BLaER1 treated with 17β-estradiol and CSF1 and Interleukin-3, amounts not matched to agents 10 nM and 100 nM (cell line): ENCODE data around the gene ADAMTS12.
A peak's percentile ranks its signal among the peaks of the same experiment; 100 is the strongest.

ENCODE experiments used
- H3K27ac ChIP-seq, 11 experiments: shearing (Covaris generic); formaldehyde crosslinking; 2 replicates each; pipeline ENCODE4 v1.8.1; 2022
- H3K27me3 ChIP-seq, 11 experiments: shearing (Covaris generic); formaldehyde crosslinking; 2 replicates each; pipeline ENCODE4 v1.8.1; 2022
- H3K36me3 ChIP-seq, 11 experiments: shearing (Covaris generic); formaldehyde crosslinking; 2 replicates each; pipeline ENCODE4 v1.8.1; 2022
- H3K4me1 ChIP-seq, 10 experiments: shearing (Covaris generic); formaldehyde crosslinking; 2 replicates each; pipeline ENCODE4 v1.8.1; 2022
- H3K4me2 ChIP-seq, 11 experiments: shearing (Covaris generic); formaldehyde crosslinking; 2 replicates each; pipeline ENCODE4 v1.8.1; 2022
- H3K4me3 ChIP-seq, 10 experiments: shearing (Covaris generic); formaldehyde crosslinking; 2 replicates each; pipeline ENCODE4 v1.8.1; 2022
- H3K9ac ChIP-seq, 11 experiments: shearing (Covaris generic); formaldehyde crosslinking; 2 replicates each; pipeline ENCODE4 v1.8.1; 2022
- H3K9me3 ChIP-seq, 11 experiments: shearing (Covaris generic); formaldehyde crosslinking; replicated peaks in 1 of 11; 2 replicates each; pipeline ENCODE4 v1.8.1; 2022
- H4K20me1 ChIP-seq, 11 experiments: shearing (Covaris generic); formaldehyde crosslinking; 2 replicates each; pipeline ENCODE4 v1.8.1; 2022
- Cebpa-rat ChIP-seq, 11 experiments: shearing (Covaris generic); IDR thresholded peaks; 2 replicates each; pipeline ENCODE4 v1.8.1; 2022

The ADAMTS12 gene

GRCh38 chr5:33807771-33808170, 84.0 kb downstream of the ADAMTS12 start:
- Histone ChIP-seq H3K9ac (no peak overlapping the region), H3K36me3 (no peaks in the 10 kb centered on the region), H3K4me2 (peak overlapping the region in 6 of 11 experiments; percentile 6 to 75 (median 60); a peak in 10 of 22 replicates), H3K4me1 (peaks cover 6 to 40% (median 16%) of the 10 kb centered on the region in 10 experiments; a peak in 17 of 20 replicates), H4K20me1 (no peaks in the 10 kb centered on the region), H3K9me3 (no peaks in the 10 kb centered on the region), H3K27ac (peak overlapping the region in 4 of 11 experiments; percentile 10 to 78 (median 64); a peak in 6 of 22 replicates), H3K27me3 (no peaks in the 10 kb centered on the region), H3K4me3 (no peak overlapping the region)
- no peak for TF ChIP-seq Cebpa-rat (IDR thresholded peaks at IDR 0.05)

- no peaks in the 10 kb centered on the region for H4K20me1 ChIP-seq
- no peak overlapping the region for H3K4me3 ChIP-seq
- no peaks in the 10 kb centered on the region for H3K9me3 ChIP-seq
- peak overlapping the region in 2 of 11 experiments; percentile 42 to 55; a peak in 3 of 22 replicates for H3K9ac ChIP-seq
- H3K4me2 ChIP-seq, result peak overlapping the region in 6 of 11 experiments; percentile 20 to 75 (median 60); a peak in 11 of 22 replicates
- peaks cover 6 to 40% (median 16%) of the 10 kb centered on the region in 10 experiments; a peak in 17 of 20 replicates for H3K4me1 ChIP-seq
- H3K27ac ChIP-seq, result peak overlapping the region in 4 of 11 experiments; percentile 12 to 78 (median 64); a peak in 7 of 22 replicates
- H3K36me3 ChIP-seq, result no peaks in the 10 kb centered on the region
- no peak for TF ChIP-seq Cebpa-rat (IDR thresholded peaks at IDR 0.05)
- no peaks in the 10 kb centered on the region for H3K27me3 ChIP-seq
Observed at GRCh38 chr5:33806738-33807442, 84.9 kb downstream of the ADAMTS12 start.

DNA sequence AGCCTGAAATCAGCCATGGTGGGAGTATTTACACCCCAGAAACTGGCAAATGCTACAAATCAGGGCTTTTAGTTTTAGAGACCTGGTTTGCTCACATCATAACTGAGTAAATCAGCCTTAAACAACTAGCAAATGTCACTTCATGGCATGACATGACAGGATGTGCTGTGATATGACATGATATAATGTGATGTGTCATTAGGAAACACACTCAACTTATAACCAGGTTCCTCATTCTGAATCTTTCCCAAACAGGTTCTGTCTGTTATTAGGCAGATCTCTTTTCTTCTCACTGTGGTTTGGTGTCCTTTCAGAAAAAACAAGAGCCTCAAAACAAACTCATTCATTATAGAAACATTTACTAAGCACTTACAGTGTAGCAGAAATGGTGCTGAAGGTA, 90.5 kb downstream of the ADAMTS12 start:
- Histone ChIP-seq H3K27ac (no peak overlapping the region), H3K4me2 (peak overlapping the region in 2 of 11 experiments; percentile 4 to 25; a peak in 2 of 22 replicates), H3K9me3 (no peaks in the 10 kb centered on the region), H3K27me3 (no peaks in the 10 kb centered on the region), H3K36me3 (no peaks in the 10 kb centered on the region), H3K9ac (no peak overlapping the region), H4K20me1 (no peaks in the 10 kb centered on the region), H3K4me1 (peaks cover 0 to 14% (median 0%) of the 10 kb centered on the region in 10 experiments; a peak in 6 of 20 replicates), H3K4me3 (no peak overlapping the region)
- TF ChIP-seq Cebpa-rat (IDR thresholded peaks at IDR 0.05), result no peak

DNA sequence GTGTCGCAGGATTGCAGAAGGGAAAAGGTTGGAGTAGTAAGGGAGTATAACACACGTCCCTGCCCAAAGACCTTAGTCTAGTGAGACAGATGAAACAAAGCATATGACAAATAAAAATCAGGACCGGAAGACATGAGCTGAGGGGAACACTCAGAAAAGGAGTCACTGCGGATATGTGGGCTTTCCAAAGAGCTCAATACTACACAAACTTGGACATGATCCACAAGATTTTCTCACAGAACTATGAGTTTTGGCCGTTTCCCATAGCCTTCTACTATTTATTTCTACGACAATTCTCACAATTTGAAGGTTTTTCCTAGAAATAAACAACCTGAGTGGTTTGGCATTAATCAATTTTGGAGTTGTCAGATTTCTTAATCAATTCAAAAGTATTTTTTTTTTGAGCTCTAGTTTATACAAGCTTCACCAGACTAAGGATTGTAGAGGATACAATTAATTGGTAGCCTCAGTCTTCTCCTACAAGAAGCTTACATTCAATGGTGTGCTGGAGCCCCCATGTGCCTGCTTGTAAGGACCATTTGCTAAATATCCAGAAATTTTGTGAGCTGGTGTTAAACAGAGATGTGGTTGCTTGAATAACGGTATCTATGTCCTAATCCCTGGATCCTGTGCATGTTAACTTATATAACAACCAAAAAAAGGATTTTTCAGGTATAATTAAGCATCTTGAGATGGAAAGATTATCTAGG, 91.4 kb downstream of the ADAMTS12 start:
- Histone ChIP-seq H3K4me1 (peaks cover 0 to 12% (median 0%) of the 10 kb centered on the region in 10 experiments; a peak in 4 of 20 replicates), H3K27me3 (no peaks in the 10 kb centered on the region), H4K20me1 (no peaks in the 10 kb centered on the region), H3K4me3 (no peak overlapping the region), H3K9me3 (no peaks in the 10 kb centered on the region), H3K9ac (no peak overlapping the region), H3K36me3 (no peaks in the 10 kb centered on the region), H3K27ac (no peak overlapping the region), H3K4me2 (no peak overlapping the region)
- TF ChIP-seq Cebpa-rat (IDR thresholded peaks at IDR 0.05), result no peak

DNA sequence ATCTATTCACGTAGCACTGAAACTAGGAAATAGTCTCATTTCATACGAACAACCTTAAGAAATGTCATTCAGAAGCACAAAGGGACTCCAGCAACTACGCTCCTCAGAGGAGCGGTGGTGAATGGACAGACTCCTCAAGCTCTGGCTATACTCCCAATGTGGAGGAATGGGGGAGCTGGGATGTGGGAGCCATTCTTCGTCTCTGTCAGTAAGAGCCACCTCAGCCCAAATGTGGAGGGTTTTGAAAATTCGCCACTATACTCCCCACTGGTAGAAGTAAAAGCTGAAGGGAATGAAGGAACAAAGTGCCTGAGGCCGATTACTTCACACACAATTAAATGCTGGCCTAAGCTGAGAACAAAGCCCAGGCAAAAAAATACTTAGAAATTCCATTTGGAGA, 96.3 kb downstream of the ADAMTS12 start:
- Histone ChIP-seq H3K36me3 (no peaks in the 10 kb centered on the region), H3K27me3 (no peaks in the 10 kb centered on the region), H4K20me1 (no peaks in the 10 kb centered on the region), H3K4me3 (no peak overlapping the region), H3K4me2 (no peak overlapping the region), H3K9me3 (no peaks in the 10 kb centered on the region), H3K27ac (no peak overlapping the region), H3K9ac (no peak overlapping the region), H3K4me1 (peaks cover 0 to 16% (median 0%) of the 10 kb centered on the region in 10 experiments; a peak in 6 of 20 replicates)
- TF ChIP-seq Cebpa-rat (IDR thresholded peaks at IDR 0.05), result no peak

GRCh38 chr5:33794550-33795181, 97.1 kb downstream of the ADAMTS12 start:
- Histone ChIP-seq H3K9ac (no peak overlapping the region), H3K36me3 (no peaks in the 10 kb centered on the region), H3K27ac (no peak overlapping the region; a peak in 1 of 22 replicates), H4K20me1 (no peaks in the 10 kb centered on the region), H3K9me3 (no peaks in the 10 kb centered on the region), H3K27me3 (no peaks in the 10 kb centered on the region), H3K4me3 (no peak overlapping the region), H3K4me1 (peaks cover 0 to 16% (median 0%) of the 10 kb centered on the region in 10 experiments; a peak in 6 of 20 replicates), H3K4me2 (peak overlapping the region in 3 of 11 experiments; percentile 40 to 64 (median 41); a peak in 6 of 22 replicates)
- TF ChIP-seq Cebpa-rat (IDR thresholded peaks at IDR 0.05), result no peak

- no peaks in the 10 kb centered on the region for H4K20me1 ChIP-seq
- H3K36me3 ChIP-seq, result no peaks in the 10 kb centered on the region
- peak overlapping the region in 3 of 11 experiments; percentile 40 to 64 (median 41); a peak in 6 of 22 replicates for H3K4me2 ChIP-seq
- no peak overlapping the region for H3K9ac ChIP-seq
- peaks cover 0 to 16% (median 0%) of the 10 kb centered on the region in 10 experiments; a peak in 6 of 20 replicates for H3K4me1 ChIP-seq
- H3K27me3 ChIP-seq, result no peaks in the 10 kb centered on the region
- H3K27ac ChIP-seq, result no peak overlapping the region
- TF ChIP-seq Cebpa-rat (IDR thresholded peaks at IDR 0.05), result peak in 2 of 11 experiments; percentile 38 to 46; a peak in 2 of 22 replicates
- no peaks in the 10 kb centered on the region for H3K9me3 ChIP-seq
- H3K4me3 ChIP-seq, result no peak overlapping the region
Observed at GRCh38 chr5:33793836-33794549, 97.8 kb downstream of the ADAMTS12 start.

GRCh38 chr5:33793276-33793675, 98.5 kb downstream of the ADAMTS12 start:
- H3K36me3 ChIP-seq, result no peaks in the 10 kb centered on the region

More at GRCh38 chr5:33793276-33793675, 98.5 kb downstream of the ADAMTS12 start:
- Histone ChIP-seq H3K4me3 (no peak overlapping the region), H3K27me3 (no peaks in the 10 kb centered on the region), H3K9ac (no peak overlapping the region), H3K4me1 (peaks cover 0 to 16% (median 0%) of the 10 kb centered on the region in 10 experiments; a peak in 6 of 20 replicates), H3K27ac (no peak overlapping the region), H3K9me3 (no peaks in the 10 kb centered on the region), H4K20me1 (no peaks in the 10 kb centered on the region), H3K4me2 (no peak overlapping the region)
- TF ChIP-seq Cebpa-rat (IDR thresholded peaks at IDR 0.05), result no peak
